A549 (cell line): Measurements from ENCODE around the gene ATP6V0C. TPM values are rescaled to one million over a fixed set of nuclear protein-coding genes. Genes with fewer than 3 reads are reported as not detected.

Source experiments
- ATAC-seq, 2 experiments: fragments of 200-7000 bp in 1 of 2; fragments of >200 bp in 1 of 2; cut with Nextera tagmentation in 1 of 2; cut with Tn5 transposase in 1 of 2; 3 replicates each; pipeline versions ENCODE4 v1.8.0 to v1.9.1; 2018 to 2020; ENCODE audit warnings: mild to moderate bottlenecking in 1 of 2, moderate library complexity in 1 of 2
- CTCF ChIA-PET: fragments of 300-600 bp; sonication (Branson Sonifier 250); formaldehyde crosslinking; extraction: SDS; loops from one replicate; lab custom pipeline; 2021; ENCODE audit warnings: antibody characterized with exemption, inconsistent platforms; lab: Yijun Ruan, JAX
- POLR2A ChIA-PET: fragments of 350-600 bp; formaldehyde crosslinking; extraction: SDS; loops from one replicate; lab custom pipeline; 2021; ENCODE audit warnings: antibody characterized with exemption, inconsistent platforms; lab: Yijun Ruan, JAX
- DNase-seq, 2 experiments: peaks; one replicate each; pipeline versions ENCODE4 v3.0.0 to v3.0.0-alpha.2; 2011 to 2016; ENCODE audit warnings: low read depth in 1 of 2, low spot score in 1 of 2
- FAIRE-seq: peaks from 2 replicates; lab custom pipeline; 2011; peaks lifted over from hg19 to GRCh38; lab: Jason Lieb, UNC
- H3K27ac ChIP-seq, 2 experiments: fragments of >200 bp; sonication (Bioruptor Twin); formaldehyde crosslinking; 3 replicates each; pipeline ENCODE4 v1.5.1; 2016 to 2017
- H3K4me1 ChIP-seq: fragments of >200 bp; sonication (Bioruptor Twin); formaldehyde crosslinking; 3 replicates; pipeline ENCODE4 v1.6.1; 2016
- H3K4me2 ChIP-seq: fragments of >200 bp; sonication (Bioruptor Twin); formaldehyde crosslinking; 3 replicates; pipeline ENCODE4 v1.6.1; 2016
- H3K4me3 ChIP-seq: fragments of >200 bp; sonication (Bioruptor Twin); formaldehyde crosslinking; 3 replicates; pipeline ENCODE4 v1.5.1; 2016
- H3K9me3 ChIP-seq: fragments of >200 bp; sonication (Bioruptor Twin); formaldehyde crosslinking; 3 replicates; pipeline ENCODE4 v1.6.1; 2016
- ATOH8 ChIP-seq: fragments of 250-450 bp; sonication (Bioruptor Pico); IDR thresholded peaks from 2 replicates; pipeline ENCODE4 v1.5.0; 2020; ENCODE audit warnings: low read depth, mild to moderate bottlenecking, moderate library complexity
- CHD2 ChIP-seq: fragments of 150-350 bp; IDR thresholded peaks from 2 replicates; pipeline ENCODE4 v1.6.1; 2014; ENCODE audit warnings: low read length; ENCODE audit not compliant: partially characterized antibody
- CHD4 ChIP-seq: fragments of 200-600 bp; sonication (generic); IDR thresholded peaks from 2 replicates; pipeline ENCODE4 v1.6.1; 2016; ENCODE audit warnings: antibody characterized with exemption, mild to moderate bottlenecking, borderline replicate concordance
- E2F6 ChIP-seq: IDR thresholded peaks from 2 replicates; pipeline ENCODE4 v1.6.1; 2012; ENCODE audit warnings: low read depth, borderline replicate concordance
- ESRRA ChIP-seq: fragments of 150-350 bp; IDR thresholded peaks from 2 replicates; pipeline ENCODE4 v1.6.1; 2014; ENCODE audit warnings: mild to moderate bottlenecking, low read length, borderline replicate concordance
- HDAC2 ChIP-seq: fragments of 200-600 bp; sonication (generic); IDR thresholded peaks from 2 replicates; pipeline ENCODE4 v1.6.1; 2016
- HOXB5 ChIP-seq: fragments of 250-450 bp; sonication (Bioruptor Pico); IDR thresholded peaks from 2 replicates; pipeline ENCODE4 v1.5.0; 2020; ENCODE audit warnings: mild to moderate bottlenecking, moderate library complexity
- JUN ChIP-seq, 2 experiments: fragments of >200 bp; sonication (Bioruptor Twin); formaldehyde crosslinking; IDR thresholded peaks; 2 replicates in 1 of 2; 3 replicates in 1 of 2; pipeline ENCODE4 v1.6.1; 2016 to 2017
- JUNB ChIP-seq: fragments of >200 bp; sonication (Bioruptor Twin); formaldehyde crosslinking; IDR thresholded peaks from 2 replicates; pipeline ENCODE4 v1.6.1; 2016
- KDM5A ChIP-seq: fragments of 200-600 bp; sonication (generic); IDR thresholded peaks from 2 replicates; pipeline ENCODE4 v1.6.1; 2016; ENCODE audit warnings: antibody characterized with exemption, mild to moderate bottlenecking
- MAFK ChIP-seq: fragments of 450-650 bp; IDR thresholded peaks from 2 replicates; pipeline ENCODE4 v1.6.1; 2014; ENCODE audit not compliant: partially characterized antibody
- MAZ ChIP-seq: fragments of 150-350 bp; IDR thresholded peaks from 2 replicates; pipeline ENCODE4 v1.6.1; 2014; ENCODE audit warnings: antibody characterized with exemption, low read depth, low read length, borderline replicate concordance
- POLR2A ChIP-seq: IDR thresholded peaks from 2 replicates; pipeline ENCODE4 v1.6.1; 2012; ENCODE audit warnings: mild to moderate bottlenecking, low read length
- RAD21 ChIP-seq, 2 experiments: fragments of >200 bp in 1 of 2; sonication (Bioruptor Twin) in 1 of 2; formaldehyde crosslinking in 1 of 2; IDR thresholded peaks in 1 of 2; conservative IDR thresholded peaks in 1 of 2; 2 replicates in 1 of 2; 3 replicates in 1 of 2; pipeline ENCODE4 v1.6.1; 2012 to 2018; ENCODE audit warnings: inconsistent platforms in 1 of 2
- RCOR1 ChIP-seq: fragments of 150-350 bp; IDR thresholded peaks from 2 replicates; pipeline ENCODE4 v1.6.1; 2014; ENCODE audit warnings: antibody characterized with exemption, low read length, low read depth
- REST ChIP-seq: fragments of 200-600 bp; sonication (generic); IDR thresholded peaks from 2 replicates; pipeline ENCODE4 v1.6.1; 2016; ENCODE audit warnings: antibody characterized with exemption, mild to moderate bottlenecking, moderate library complexity
- RNF2 ChIP-seq: fragments of 200-600 bp; sonication (generic); IDR thresholded peaks from 2 replicates; pipeline ENCODE4 v1.6.1; 2016; ENCODE audit warnings: low read depth, mild to moderate bottlenecking, antibody characterized with exemption, moderate library complexity, borderline replicate concordance
- SREBF2 ChIP-seq: fragments of 450-650 bp; IDR thresholded peaks from 2 replicates; pipeline ENCODE4 v1.6.1; 2014; ENCODE audit warnings: mild to moderate bottlenecking, moderate library complexity
- TFCP2L1 ChIP-seq: fragments of 250-450 bp; sonication (Bioruptor Pico); IDR thresholded peaks from 2 replicates; pipeline ENCODE4 v1.5.0; 2021; ENCODE audit warnings: mild to moderate bottlenecking
- USF2 ChIP-seq: fragments of 450-650 bp; IDR thresholded peaks from 2 replicates; pipeline ENCODE4 v1.6.1; 2014; ENCODE audit warnings: antibody characterized with exemption
- ZC3H11A ChIP-seq: fragments of 450-650 bp; IDR thresholded peaks from 2 replicates; pipeline ENCODE4 v1.6.1; 2014; ENCODE audit warnings: antibody characterized with exemption, mild to moderate bottlenecking
- ZFP36 ChIP-seq: fragments of 450-650 bp; IDR thresholded peaks from 2 replicates; pipeline ENCODE4 v1.6.1; 2014; ENCODE audit warnings: borderline replicate concordance; ENCODE audit not compliant: partially characterized antibody
- ZSCAN20 ChIP-seq: fragments of 250-450 bp; sonication (Bioruptor Pico); IDR thresholded peaks from 2 replicates; pipeline ENCODE4 v1.8.0; 2022; ENCODE audit warnings: mild to moderate bottlenecking, moderate library complexity
- WGBS: methylation state at CpG from one replicate; pipeline ENCODE4 v1.1.6; 2017; ENCODE audit errors: missing lambda C conversion rate; 5-methylcytosine and 5-hydroxymethylcytosine counted together
- polyA plus RNA-seq, 4 experiments: library from polyadenylated mRNA; depleted of rRNA in 3 of 4; stranded (reverse); fragments of >200 nt; fragmentation: RNase III in 1 of 4; extraction: RNeasy Plus Mini Kit Qiagen cat#74134 plus additional on column Dnase treatment in 1 of 4; gene quantifications; 2 replicates in 3 of 4; 3 replicates in 1 of 4; pipeline ENCODE4 v1.2.3, GENCODE V29; 2011 to 2017

The ATP6V0C gene
- polyA plus RNA-seq, 2 of the 4 experiments (the other 2 are of a cell fraction): 9.4 to 153 TPM

- TF ChIP-seq POLR2A: no peak
- no peak for TF ChIP-seq CHD2
- TF ChIP-seq ZFP36: no peak
- no peak for TF ChIP-seq TFCP2L1
- no peak for TF ChIP-seq JUNB
- no peak for TF ChIP-seq RNF2
- no peak for TF ChIP-seq HOXB5
- no peak for TF ChIP-seq E2F6
- no peak for TF ChIP-seq MAFK
- TF ChIP-seq USF2: no peak
- TF ChIP-seq ESRRA: no peak
- TF ChIP-seq RAD21 (conservative IDR thresholded peaks at IDR 0.05 in 1 of 2, IDR thresholded peaks at IDR 0.05 in 1 of 2): no peak
- ATAC-seq (no peak), DNase-seq (no peak), FAIRE-seq (no peak)
- POLR2A ChIA-PET: interaction anchor here (0.7 kb wide), 1 partner anchor 21 kb away, joined by 3 read pairs; no protein-coding TSS in a partner anchor
- CTCF ChIA-PET: interaction anchor here (2.7 to 8.0 kb wide), 2 partner anchors 7 to 35 kb away, joined by 7 to 91 read pairs; partner anchors contain the start of gene TBC1D24
- Histone ChIP-seq H3K27ac (no peak overlapping the region), H3K4me2 (no peak overlapping the region), H3K4me1 (peaks cover 5% of the 10 kb centered on the region), H3K4me3 (no peak overlapping the region), H3K9me3 (no peaks in the 10 kb centered on the region)
- WGBS: 84% methylated on average over 17 of the region's 18 CpGs
Measured at GRCh38 chr16:2508722-2509400, 4.9 kb upstream of the ATP6V0C start.

GRCh38 chr16:2511128-2511800 is 2.5 kb upstream of the ATP6V0C start:
- ChIA-PET POLR2A (no interaction called here), CTCF (interaction anchor here (1.1 to 8.0 kb wide), 2 partner anchors 9 to 80 kb away, joined by 3 to 91 read pairs; no protein-coding TSS in a partner anchor)
- WGBS: 75% methylated on average over 24 of the region's 24 CpGs
- TF ChIP-seq MAZ (no peak), SREBF2 (no peak), ZSCAN20 (CRISPR knock-in tag) (no peak), KDM5A (no peak), RCOR1 (no peak), ATOH8 (CRISPR knock-in tag) (no peak), HDAC2 (no peak), JUN (IDR thresholded peaks at IDR 0.05) (no peak), CHD4 (no peak), ZFP36 (no peak), RAD21 (conservative IDR thresholded peaks at IDR 0.05 in 1 of 2, IDR thresholded peaks at IDR 0.05 in 1 of 2) (no peak), ESRRA (no peak), ZC3H11A (no peak), REST (no peak)
- Histone ChIP-seq H3K27ac (no peak overlapping the region), H3K4me2 (no peak overlapping the region), H3K9me3 (no peaks in the 10 kb centered on the region), H3K4me3 (no peak overlapping the region), H3K4me1 (peaks cover 20% of the 10 kb centered on the region)
- DNase-seq (no peak), FAIRE-seq (no peak), ATAC-seq (no peak)
